Hepatocyte (in vitro differentiated cells): Measurements from ENCODE around the gene AGBL3.

Experiments used
- CTCF ChIP-seq: fragments of 200-600 bp; sonication (generic); IDR thresholded peaks from 2 replicates; pipeline ENCODE4 v1.5.1; 2016; ENCODE audit warnings: antibody characterized with exemption, mild to moderate bottlenecking; ENCODE audit not compliant: poor library complexity
- EZH2 ChIP-seq: fragments of 200-600 bp; sonication (generic); IDR thresholded peaks from 2 replicates; pipeline ENCODE4 v1.6.1; 2016; ENCODE audit warnings: antibody characterized with exemption, mild to moderate bottlenecking, borderline replicate concordance
- EZH2phosphoT487 ChIP-seq: fragments of 200-600 bp; sonication (generic); IDR thresholded peaks from one replicate; pipeline ENCODE4 v1.6.1; 2018; ENCODE audit warnings: antibody characterized with exemption, mild to moderate bottlenecking, low read depth, moderate library complexity; ENCODE audit not compliant: unreplicated experiment, severe bottlenecking

DNA sequence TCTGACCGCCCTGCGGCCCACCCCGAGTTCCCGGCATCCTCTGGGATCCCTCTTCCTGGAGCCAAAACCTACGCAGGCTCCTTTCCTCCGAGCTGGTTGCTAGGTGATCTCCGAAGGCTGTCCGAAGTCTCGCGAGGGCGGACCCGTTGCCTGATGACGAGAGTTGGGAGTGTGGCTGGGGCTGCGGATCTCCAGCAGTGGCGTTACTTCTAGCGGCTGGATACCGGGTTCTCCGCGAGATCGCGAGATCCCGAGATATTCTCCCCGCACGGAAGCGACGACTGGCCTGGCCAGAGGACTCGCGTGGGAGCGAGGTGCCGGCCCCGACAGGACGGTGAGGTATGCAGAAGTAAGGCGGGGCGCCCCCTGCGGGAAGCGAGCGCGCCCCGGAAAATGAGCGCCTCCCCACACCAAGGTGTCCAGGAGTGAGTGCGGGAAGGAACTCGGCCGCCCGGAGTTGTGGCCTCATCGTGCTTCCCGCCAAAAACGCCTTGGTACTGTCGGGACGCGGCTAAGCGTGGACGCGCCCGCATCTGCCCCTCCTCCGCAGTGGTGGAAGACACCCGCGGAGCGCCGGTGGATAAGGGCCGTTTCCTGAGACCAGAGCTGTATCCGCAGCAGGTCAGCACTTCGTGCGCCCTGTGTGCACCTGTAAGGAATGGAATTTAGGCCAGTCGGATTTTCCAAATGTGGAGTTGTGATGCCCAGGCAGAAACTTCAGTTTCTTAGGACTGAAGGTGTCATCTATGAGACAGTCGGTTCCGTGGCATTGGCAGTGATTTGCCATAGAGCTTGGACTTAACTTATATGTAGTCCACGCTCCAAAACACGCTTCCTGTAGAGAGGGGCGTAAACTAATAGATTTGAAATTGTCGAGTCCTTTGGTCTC, at the start of gene AGBL3:
- TF ChIP-seq CTCF (peak; percentile 66), EZH2 (no peak), EZH2phosphoT487 (no peak)
